Fibroblast of lung (primary cell): ENCODE measurements around the gene APOBEC3A. TPM values are rescaled to one million over a fixed set of nuclear protein-coding genes. Genes with fewer than 3 reads are reported as not detected.

ENCODE experiments used
- DNase-seq, 2 donors: peaks; one replicate each; pipeline versions ENCODE4 v3.0.0 to v3.0.0-alpha.2; 2010; ENCODE audit warnings: low read depth in 2 of 2
- H2AFZ ChIP-seq: 2 replicates; pipeline ENCODE4 v1.5.1; 2012; ENCODE audit warnings: low read length, control low read depth, inconsistent platforms
- H3K27ac ChIP-seq: 2 replicates; pipeline ENCODE4 v1.5.1; 2011; ENCODE audit warnings: low read length, control low read depth; ENCODE audit not compliant: insufficient read depth
- H3K27me3 ChIP-seq: 2 replicates; pipeline ENCODE4 v1.5.1; 2011; ENCODE audit warnings: mild to moderate bottlenecking, low read length; ENCODE audit not compliant: control insufficient read depth, insufficient read depth
- H3K36me3 ChIP-seq: 2 replicates; pipeline ENCODE4 v1.5.1; 2011; ENCODE audit warnings: low read length; ENCODE audit not compliant: control insufficient read depth, insufficient read depth
- H3K4me1 ChIP-seq: 2 replicates; pipeline ENCODE4 v1.5.1; 2011; ENCODE audit warnings: low read length; ENCODE audit not compliant: control insufficient read depth, insufficient read depth; ENCODE audit errors: extremely low read depth
- H3K4me2 ChIP-seq: 2 replicates; pipeline ENCODE4 v1.5.1; 2011; ENCODE audit warnings: low read length, control low read depth; ENCODE audit not compliant: insufficient read depth; ENCODE audit errors: extremely low read depth
- H3K4me3 ChIP-seq, 4 experiments: fragments of 200-600 bp in 1 of 4; sonication (generic) in 1 of 4; replicated peaks in 1 of 4; 2 replicates each; pipeline ENCODE4 v1.5.1; 2011 to 2016; ENCODE audit warnings: low read length in 4 of 4, low read depth in 3 of 4, mild to moderate bottlenecking in 3 of 4, control low read depth in 2 of 4, inconsistent platforms in 1 of 4, mixed read lengths in 1 of 4; ENCODE audit not compliant: insufficient read depth in 1 of 4; ENCODE audit errors: control extremely low read depth in 1 of 4
- H3K79me2 ChIP-seq: 2 replicates; pipeline ENCODE4 v1.5.1; 2012; ENCODE audit warnings: mild to moderate bottlenecking, low read length, inconsistent platforms; ENCODE audit not compliant: control insufficient read depth, insufficient read depth
- H3K9ac ChIP-seq: 2 replicates; pipeline ENCODE4 v1.5.1; 2011; ENCODE audit warnings: mild to moderate bottlenecking, low read length, control low read depth; ENCODE audit not compliant: insufficient read depth
- H3K9me3 ChIP-seq: 2 replicates; pipeline ENCODE4 v1.5.1; 2012; ENCODE audit warnings: low read depth, low read length; ENCODE audit not compliant: control insufficient read depth, insufficient read depth
- H4K20me1 ChIP-seq: 2 replicates; pipeline ENCODE4 v1.5.1; 2011; ENCODE audit warnings: low read length; ENCODE audit not compliant: control insufficient read depth, insufficient read depth; ENCODE audit errors: extremely low read depth
- EZH2 ChIP-seq: IDR thresholded peaks from 2 replicates; pipeline ENCODE4 v1.5.1; 2012; ENCODE audit warnings: low read length, control low read depth, mild to moderate bottlenecking; ENCODE audit errors: missing control alignments
- polyA plus RNA-seq, 2 donors: library from polyadenylated mRNA; depleted of rRNA in 1 of 2; stranded (reverse) in 1 of 2; unstranded in 1 of 2; fragments of >200 nt; gene quantifications; 2 replicates each; pipeline ENCODE4 v1.2.1, GENCODE V29; 2011 to 2012; ENCODE audit warnings: missing spikeins in 1 of 2
- total RNA-seq: library from RNA; depleted of rRNA; stranded (reverse); fragments of >200 nt; gene quantifications from 2 replicates; pipeline ENCODE4 v1.2.1, GENCODE V29; 2014
- TF ChIP-seq, protein P1 (sequence below), 2 donors: IDR thresholded peaks in 1 of 2; conservative IDR thresholded peaks in 1 of 2; 1 replicate in 1 of 2; 2 replicates in 1 of 2; pipeline ENCODE4 v1.5.1; 2011 to 2012; ENCODE audit warnings: low read length in 2 of 2, control low read depth in 1 of 2, inconsistent platforms in 1 of 2, low read depth in 1 of 2, mild to moderate bottlenecking in 1 of 2

Gene APOBEC3A
- total and polyA plus RNA-seq, 2 donors (not counting 1 experiment from before 2014, with no cell fraction given) = not detected

DNA sequence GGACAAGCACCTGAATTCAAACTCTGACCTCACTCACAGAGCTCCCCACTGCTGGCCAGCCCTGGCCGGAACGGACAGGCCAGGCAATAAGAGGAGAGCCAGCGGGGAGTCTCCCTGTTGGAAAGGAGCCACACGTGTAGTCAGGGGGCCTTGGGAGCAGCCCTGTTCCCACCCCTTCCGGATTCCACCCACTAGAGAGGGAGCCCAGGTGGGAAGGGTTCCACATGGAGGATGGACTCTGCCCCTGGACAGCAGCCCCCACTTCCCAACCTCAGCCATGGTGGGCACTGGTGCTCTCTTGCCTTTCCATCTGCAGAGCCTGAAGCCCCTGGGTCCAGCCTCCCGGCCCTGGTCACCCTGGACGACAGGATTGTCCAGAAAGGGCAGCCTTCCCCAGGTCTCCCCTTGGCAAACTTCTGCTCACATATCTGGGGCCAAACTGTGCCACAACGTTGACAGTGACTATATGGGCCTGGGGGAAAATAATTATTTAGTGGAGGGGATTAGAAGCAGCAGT is 7.5 kb upstream of the APOBEC3A start:
- H2AFZ ChIP-seq = no peak overlapping the region
- no peak overlapping the region for H3K27ac ChIP-seq
- no peaks in the 10 kb centered on the region for H3K79me2 ChIP-seq
- H3K4me3 ChIP-seq = no peak overlapping the region
- peaks cover 17% of the 10 kb centered on the region for H3K27me3 ChIP-seq
- H3K9ac ChIP-seq = no peak overlapping the region
- H3K9me3 ChIP-seq = no peaks in the 10 kb centered on the region
- no peak for DNase-seq
- TF ChIP-seq, protein P1, sequence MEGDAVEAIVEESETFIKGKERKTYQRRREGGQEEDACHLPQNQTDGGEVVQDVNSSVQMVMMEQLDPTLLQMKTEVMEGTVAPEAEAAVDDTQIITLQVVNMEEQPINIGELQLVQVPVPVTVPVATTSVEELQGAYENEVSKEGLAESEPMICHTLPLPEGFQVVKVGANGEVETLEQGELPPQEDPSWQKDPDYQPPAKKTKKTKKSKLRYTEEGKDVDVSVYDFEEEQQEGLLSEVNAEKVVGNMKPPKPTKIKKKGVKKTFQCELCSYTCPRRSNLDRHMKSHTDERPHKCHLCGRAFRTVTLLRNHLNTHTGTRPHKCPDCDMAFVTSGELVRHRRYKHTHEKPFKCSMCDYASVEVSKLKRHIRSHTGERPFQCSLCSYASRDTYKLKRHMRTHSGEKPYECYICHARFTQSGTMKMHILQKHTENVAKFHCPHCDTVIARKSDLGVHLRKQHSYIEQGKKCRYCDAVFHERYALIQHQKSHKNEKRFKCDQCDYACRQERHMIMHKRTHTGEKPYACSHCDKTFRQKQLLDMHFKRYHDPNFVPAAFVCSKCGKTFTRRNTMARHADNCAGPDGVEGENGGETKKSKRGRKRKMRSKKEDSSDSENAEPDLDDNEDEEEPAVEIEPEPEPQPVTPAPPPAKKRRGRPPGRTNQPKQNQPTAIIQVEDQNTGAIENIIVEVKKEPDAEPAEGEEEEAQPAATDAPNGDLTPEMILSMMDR (conservative IDR thresholded peaks at IDR 0.05 in 1 of 2, IDR thresholded peaks at IDR 0.05 in 1 of 2; ENCODE audit: low read depth in 1 of 2, low read length in 2 of 2) = no peak
- no peak for TF ChIP-seq EZH2
- no peaks in the 10 kb centered on the region for H3K4me1 ChIP-seq
- H3K36me3 ChIP-seq = no peaks in the 10 kb centered on the region
- no peaks in the 10 kb centered on the region for H4K20me1 ChIP-seq
- no peak overlapping the region for H3K4me2 ChIP-seq

DNA sequence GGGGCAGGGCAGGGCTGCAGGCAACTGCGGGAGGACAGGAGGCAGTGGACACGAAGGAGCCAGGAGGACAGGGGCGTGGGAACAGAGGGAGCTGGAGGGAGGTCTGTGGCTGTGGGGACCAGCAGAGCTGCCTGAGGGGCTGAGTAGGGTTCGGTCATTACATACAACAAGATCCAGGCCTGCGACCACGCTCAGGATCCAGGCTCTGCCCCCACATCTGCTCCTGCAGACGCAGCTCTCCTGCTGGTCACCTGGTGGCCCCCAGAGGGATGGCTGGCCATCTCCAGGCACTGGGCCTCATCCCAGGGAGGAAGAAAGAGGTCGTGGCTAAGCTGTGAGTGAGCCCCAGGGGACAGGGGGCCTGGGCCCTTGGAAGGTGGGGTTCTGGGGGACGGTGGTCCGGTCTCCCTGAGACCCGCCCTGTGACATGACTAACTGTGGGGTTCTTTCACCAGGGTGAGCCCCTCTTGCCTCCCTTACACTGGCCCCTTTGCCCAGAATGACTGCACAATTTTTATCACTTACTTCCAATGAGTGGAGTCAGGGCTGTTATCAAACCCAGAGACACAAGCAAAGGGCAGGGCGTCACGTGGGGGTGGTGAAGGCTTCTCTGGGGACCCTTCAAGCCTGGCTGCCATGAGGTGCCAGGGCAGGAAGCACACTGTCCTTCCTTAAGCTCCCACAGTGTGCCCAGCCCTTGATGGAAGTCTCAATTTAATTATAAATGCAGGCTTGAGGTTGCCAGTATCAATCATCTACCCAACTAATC is 6.7 kb upstream of the APOBEC3A start:
- TF ChIP-seq EZH2 = no peak
- TF ChIP-seq, protein P1 (conservative IDR thresholded peaks at IDR 0.05 in 1 of 2, IDR thresholded peaks at IDR 0.05 in 1 of 2; ENCODE audit: low read depth in 1 of 2, low read length in 2 of 2) = no peak
- Histone ChIP-seq H3K27me3 (peaks cover 17% of the 10 kb centered on the region), H3K4me3 (no peak overlapping the region)

DNA sequence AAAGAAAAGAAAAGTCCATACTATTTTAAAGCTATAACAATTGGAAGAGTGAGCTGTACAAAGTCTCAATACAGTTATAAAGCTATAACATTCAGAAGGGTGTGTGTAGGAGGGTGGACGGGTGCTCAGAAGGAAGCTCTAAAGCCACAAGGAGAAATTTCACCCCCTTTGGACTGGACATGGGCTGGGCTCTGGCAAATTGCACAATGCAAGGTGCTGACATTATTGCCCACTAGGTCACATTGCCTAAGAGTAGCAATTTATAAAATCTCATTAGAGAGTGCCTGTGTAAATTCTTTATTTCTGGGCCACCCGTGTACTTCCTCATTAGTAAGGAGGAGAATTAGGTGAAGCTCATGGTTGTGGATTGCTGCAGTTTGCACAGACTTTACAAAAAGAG is 5.7 kb upstream of the APOBEC3A start:
- H3K27me3 ChIP-seq = peaks cover 14% of the 10 kb centered on the region
- no peak for DNase-seq
- no peak for TF ChIP-seq EZH2
- TF ChIP-seq, protein P1 (conservative IDR thresholded peaks at IDR 0.05 in 1 of 2, IDR thresholded peaks at IDR 0.05 in 1 of 2; ENCODE audit: low read depth in 1 of 2, low read length in 2 of 2) = no peak
- H2AFZ ChIP-seq = no peak overlapping the region
- no peaks in the 10 kb centered on the region for H4K20me1 ChIP-seq
- no peaks in the 10 kb centered on the region for H3K9me3 ChIP-seq
- no peak overlapping the region for H3K4me3 ChIP-seq
- no peak overlapping the region for H3K9ac ChIP-seq
- H3K4me1 ChIP-seq = no peaks in the 10 kb centered on the region
- H3K79me2 ChIP-seq = no peaks in the 10 kb centered on the region
- no peak overlapping the region for H3K4me2 ChIP-seq
- no peak overlapping the region for H3K27ac ChIP-seq
- H3K36me3 ChIP-seq = no peaks in the 10 kb centered on the region

More for the DNA sequence above, 6.7 kb upstream of the APOBEC3A start:
- Histone ChIP-seq H4K20me1 (no peaks in the 10 kb centered on the region), H3K4me2 (no peak overlapping the region), H3K4me1 (no peaks in the 10 kb centered on the region), H3K9me3 (no peaks in the 10 kb centered on the region), H3K79me2 (no peaks in the 10 kb centered on the region), H2AFZ (no peak overlapping the region), H3K36me3 (no peaks in the 10 kb centered on the region), H3K9ac (no peak overlapping the region), H3K27ac (no peak overlapping the region)
- no peak for DNase-seq
